GM23338 (cell line): ENCODE results near the gene DNASE1L1. TPM values are rescaled to one million over a fixed set of nuclear protein-coding genes. Genes with fewer than 3 reads are reported as not detected.

Experiments used
- ATAC-seq: fragments of 200-7000 bp; cut with Tn5 transposase; 3 replicates; pipeline ENCODE4 v1.9.1; 2020
- DNase-seq: peaks from one replicate; pipeline ENCODE4 v3.0.0-alpha.2; 2015; ENCODE audit warnings: low spot score
- H2AFZ ChIP-seq: fragments of 200-600 bp; sonication (generic); 2 replicates; pipeline ENCODE4 v1.8.0; 2016; ENCODE audit warnings: antibody characterized with exemption, mild to moderate bottlenecking, moderate library complexity
- H3F3A ChIP-seq: fragments of 200-600 bp; sonication (generic); replicated peaks from 2 replicates; pipeline ENCODE4 v1.8.0; 2017; ENCODE audit warnings: antibody characterized with exemption, mixed run types, low read depth
- H3K27ac ChIP-seq: fragments of 200-600 bp; sonication (generic); 2 replicates; pipeline ENCODE4 v1.6.1; 2016; ENCODE audit warnings: low read depth
- H3K27me3 ChIP-seq: fragments of 200-600 bp; sonication (generic); 2 replicates; pipeline ENCODE4 v1.8.0; 2016; ENCODE audit warnings: mild to moderate bottlenecking, mixed run types, moderate library complexity; ENCODE audit not compliant: insufficient read depth
- H3K36me3 ChIP-seq: fragments of 200-600 bp; sonication (generic); 2 replicates; pipeline ENCODE4 v1.8.0; 2016; ENCODE audit warnings: mild to moderate bottlenecking; ENCODE audit not compliant: insufficient read depth
- H3K4me1 ChIP-seq: fragments of 200-600 bp; sonication (generic); 2 replicates; pipeline ENCODE4 v1.8.0; 2016; ENCODE audit warnings: mild to moderate bottlenecking, moderate library complexity; ENCODE audit not compliant: insufficient read depth
- H3K4me2 ChIP-seq: fragments of 200-600 bp; sonication (generic); 2 replicates; pipeline ENCODE4 v1.7.1; 2017; ENCODE audit warnings: mixed run types
- H3K4me3 ChIP-seq: fragments of 200-600 bp; sonication (generic); 2 replicates; pipeline ENCODE4 v1.6.1; 2016; ENCODE audit warnings: mixed run types
- H3K79me2 ChIP-seq: fragments of 200-600 bp; sonication (generic); replicated peaks from 2 replicates; pipeline ENCODE4 v1.8.0; 2017; ENCODE audit warnings: mild to moderate bottlenecking; ENCODE audit not compliant: insufficient read depth
- H3K9me2 ChIP-seq: fragments of 200-600 bp; sonication (generic); 2 replicates; pipeline ENCODE4 v1.8.0; 2017; ENCODE audit not compliant: insufficient read depth
- H4K20me1 ChIP-seq: fragments of 200-600 bp; sonication (generic); replicated peaks from 2 replicates; pipeline ENCODE4 v1.8.0; 2017; ENCODE audit warnings: mild to moderate bottlenecking; ENCODE audit not compliant: insufficient read depth
- H3K27ac Mint-ChIP-seq: 2 replicates; pipeline ENCODE4 v1.8.0; 2020; ENCODE audit warnings: inconsistent platforms, mild to moderate bottlenecking, moderate library complexity, mixed read lengths
- H3K27me3 Mint-ChIP-seq: 3 replicates; pipeline ENCODE4 v1.8.0; 2022; ENCODE audit warnings: low read depth, mild to moderate bottlenecking, moderate library complexity, mixed read lengths, inconsistent platforms; ENCODE audit not compliant: insufficient read depth, poor library complexity
- H3K36me3 Mint-ChIP-seq: 3 replicates; pipeline ENCODE4 v1.8.0; 2021; ENCODE audit warnings: low read depth, mild to moderate bottlenecking, inconsistent platforms, moderate library complexity, mixed read lengths
- H3K4me1 Mint-ChIP-seq: 3 replicates; pipeline ENCODE4 v1.8.0; 2020; ENCODE audit warnings: mild to moderate bottlenecking, inconsistent platforms, mixed read lengths
- H3K4me3 Mint-ChIP-seq: 3 replicates; pipeline ENCODE4 v1.8.0; 2021; ENCODE audit warnings: moderate library complexity, mild to moderate bottlenecking, inconsistent platforms, mixed read lengths
- H3K9me3 Mint-ChIP-seq: 3 replicates; pipeline ENCODE4 v1.8.0; 2020; ENCODE audit warnings: moderate library complexity, mild to moderate bottlenecking, inconsistent platforms, mixed read lengths
- CREB1 ChIP-seq: fragments of 250-450 bp; sonication (Bioruptor Pico); IDR thresholded peaks from 2 replicates; pipeline ENCODE4 v1.5.0; 2020; ENCODE audit warnings: low read depth, mild to moderate bottlenecking, moderate library complexity
- EZH2 ChIP-seq: fragments of 200-600 bp; sonication (generic); IDR thresholded peaks from one replicate; pipeline ENCODE4 v1.8.0; 2017; ENCODE audit warnings: antibody characterized with exemption, mild to moderate bottlenecking, low read depth; ENCODE audit not compliant: unreplicated experiment
- JUNB ChIP-seq: IDR thresholded peaks from one replicate; pipeline ENCODE4 v1.6.1; 2016; ENCODE audit warnings: antibody characterized with exemption; ENCODE audit not compliant: unreplicated experiment
- NANOG ChIP-seq: IDR thresholded peaks from 2 replicates; pipeline ENCODE4 v1.6.1; 2016; ENCODE audit warnings: antibody characterized with exemption, borderline replicate concordance
- STAT1 ChIP-seq: IDR thresholded peaks from one replicate; pipeline ENCODE4 v1.6.1; 2016; ENCODE audit warnings: antibody characterized with exemption; ENCODE audit not compliant: unreplicated experiment
- polyA plus RNA-seq: library from polyadenylated mRNA; unstranded; fragments of >200 nt; fragmentation: Nextera tagmentation; extraction: Ambion mirVana; gene quantifications from 2 replicates; pipeline ENCODE4 v1.2.1, GENCODE V29; 2016
- total RNA-seq: library from RNA; depleted of rRNA; stranded (reverse); fragments of >200 nt; shearing (Covaris generic); gene quantifications from 2 replicates; pipeline ENCODE4 v1.2.3, GENCODE V29; 2014
- TF ChIP-seq, protein P1 (sequence below): fragments of 250-450 bp; sonication (Bioruptor Pico); IDR thresholded peaks from 2 replicates; pipeline ENCODE4 v1.5.0; 2020; ENCODE audit warnings: mild to moderate bottlenecking, moderate library complexity
- TF ChIP-seq, protein P2 (sequence below): IDR thresholded peaks from 2 replicates; pipeline ENCODE4 v1.6.1; 2016; ENCODE audit warnings: antibody characterized with exemption

The DNASE1L1 gene
- total and polyA plus RNA-seq, 2 experiments from 2014 or later: 3.3 to 16.1 TPM

DNA sequence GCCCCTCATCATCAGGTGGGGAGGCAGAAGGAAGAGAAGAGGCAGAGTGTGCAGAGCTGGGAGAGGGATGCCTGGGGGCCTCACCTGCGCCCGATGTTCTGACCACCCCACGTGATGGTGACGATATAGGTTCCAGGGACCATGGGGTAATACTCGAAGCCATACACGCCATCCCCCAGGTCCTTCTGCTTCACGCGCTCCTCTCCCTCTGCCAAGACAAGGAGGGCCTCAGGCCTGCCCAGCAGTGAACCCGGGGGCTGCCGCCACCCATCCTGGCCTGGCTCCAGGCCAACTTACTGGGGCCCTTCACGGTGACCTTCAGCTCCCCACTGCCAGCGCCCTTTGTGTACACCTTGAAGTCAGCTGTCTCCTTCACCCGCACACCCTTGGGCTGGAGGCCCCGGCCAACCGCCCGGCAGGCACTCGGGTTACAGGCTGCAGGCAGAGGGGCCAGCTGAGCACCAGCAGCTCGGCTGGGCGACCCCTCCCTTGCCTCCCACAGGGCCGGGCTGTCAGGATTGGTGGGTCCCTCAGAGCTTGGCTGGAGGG lies 43.9 kb downstream of the DNASE1L1 start (continued):
- TF ChIP-seq, protein P1, sequence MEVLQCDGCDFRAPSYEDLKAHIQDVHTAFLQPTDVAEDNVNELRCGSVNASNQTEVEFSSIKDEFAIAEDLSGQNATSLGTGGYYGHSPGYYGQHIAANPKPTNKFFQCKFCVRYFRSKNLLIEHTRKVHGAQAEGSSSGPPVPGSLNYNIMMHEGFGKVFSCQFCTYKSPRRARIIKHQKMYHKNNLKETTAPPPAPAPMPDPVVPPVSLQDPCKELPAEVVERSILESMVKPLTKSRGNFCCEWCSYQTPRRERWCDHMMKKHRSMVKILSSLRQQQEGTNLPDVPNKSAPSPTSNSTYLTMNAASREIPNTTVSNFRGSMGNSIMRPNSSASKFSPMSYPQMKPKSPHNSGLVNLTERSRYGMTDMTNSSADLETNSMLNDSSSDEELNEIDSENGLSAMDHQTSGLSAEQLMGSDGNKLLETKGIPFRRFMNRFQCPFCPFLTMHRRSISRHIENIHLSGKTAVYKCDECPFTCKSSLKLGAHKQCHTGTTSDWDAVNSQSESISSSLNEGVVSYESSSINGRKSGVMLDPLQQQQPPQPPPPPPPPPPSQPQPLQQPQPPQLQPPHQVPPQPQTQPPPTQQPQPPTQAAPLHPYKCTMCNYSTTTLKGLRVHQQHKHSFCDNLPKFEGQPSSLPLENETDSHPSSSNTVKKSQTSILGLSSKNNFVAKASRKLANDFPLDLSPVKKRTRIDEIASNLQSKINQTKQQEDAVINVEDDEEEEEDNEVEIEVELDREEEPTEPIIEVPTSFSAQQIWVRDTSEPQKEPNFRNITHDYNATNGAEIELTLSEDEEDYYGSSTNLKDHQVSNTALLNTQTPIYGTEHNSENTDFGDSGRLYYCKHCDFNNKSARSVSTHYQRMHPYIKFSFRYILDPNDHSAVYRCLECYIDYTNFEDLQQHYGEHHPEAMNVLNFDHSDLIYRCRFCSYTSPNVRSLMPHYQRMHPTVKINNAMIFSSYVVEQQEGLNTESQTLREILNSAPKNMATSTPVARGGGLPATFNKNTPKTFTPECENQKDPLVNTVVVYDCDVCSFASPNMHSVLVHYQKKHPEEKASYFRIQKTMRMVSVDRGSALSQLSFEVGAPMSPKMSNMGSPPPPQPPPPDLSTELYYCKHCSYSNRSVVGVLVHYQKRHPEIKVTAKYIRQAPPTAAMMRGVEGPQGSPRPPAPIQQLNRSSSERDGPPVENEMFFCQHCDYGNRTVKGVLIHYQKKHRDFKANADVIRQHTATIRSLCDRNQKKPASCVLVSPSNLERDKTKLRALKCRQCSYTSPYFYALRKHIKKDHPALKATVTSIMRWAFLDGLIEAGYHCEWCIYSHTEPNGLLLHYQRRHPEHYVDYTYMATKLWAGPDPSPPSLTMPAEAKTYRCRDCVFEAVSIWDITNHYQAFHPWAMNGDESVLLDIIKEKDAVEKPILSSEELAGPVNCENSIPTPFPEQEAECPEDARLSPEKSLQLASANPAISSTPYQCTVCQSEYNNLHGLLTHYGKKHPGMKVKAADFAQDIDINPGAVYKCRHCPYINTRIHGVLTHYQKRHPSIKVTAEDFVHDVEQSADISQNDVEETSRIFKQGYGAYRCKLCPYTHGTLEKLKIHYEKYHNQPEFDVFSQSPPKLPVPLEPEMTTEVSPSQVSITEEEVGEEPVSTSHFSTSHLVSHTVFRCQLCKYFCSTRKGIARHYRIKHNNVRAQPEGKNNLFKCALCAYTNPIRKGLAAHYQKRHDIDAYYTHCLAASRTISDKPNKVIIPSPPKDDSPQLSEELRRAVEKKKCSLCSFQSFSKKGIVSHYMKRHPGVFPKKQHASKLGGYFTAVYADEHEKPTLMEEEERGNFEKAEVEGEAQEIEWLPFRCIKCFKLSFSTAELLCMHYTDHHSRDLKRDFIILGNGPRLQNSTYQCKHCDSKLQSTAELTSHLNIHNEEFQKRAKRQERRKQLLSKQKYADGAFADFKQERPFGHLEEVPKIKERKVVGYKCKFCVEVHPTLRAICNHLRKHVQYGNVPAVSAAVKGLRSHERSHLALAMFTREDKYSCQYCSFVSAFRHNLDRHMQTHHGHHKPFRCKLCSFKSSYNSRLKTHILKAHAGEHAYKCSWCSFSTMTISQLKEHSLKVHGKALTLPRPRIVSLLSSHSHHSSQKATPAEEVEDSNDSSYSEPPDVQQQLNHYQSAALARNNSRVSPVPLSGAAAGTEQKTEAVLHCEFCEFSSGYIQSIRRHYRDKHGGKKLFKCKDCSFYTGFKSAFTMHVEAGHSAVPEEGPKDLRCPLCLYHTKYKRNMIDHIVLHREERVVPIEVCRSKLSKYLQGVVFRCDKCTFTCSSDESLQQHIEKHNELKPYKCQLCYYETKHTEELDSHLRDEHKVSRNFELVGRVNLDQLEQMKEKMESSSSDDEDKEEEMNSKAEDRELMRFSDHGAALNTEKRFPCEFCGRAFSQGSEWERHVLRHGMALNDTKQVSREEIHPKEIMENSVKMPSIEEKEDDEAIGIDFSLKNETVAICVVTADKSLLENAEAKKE: no peak
- TF ChIP-seq STAT1 (no peak), CREB1 (CRISPR knock-in tag) (no peak)

DNA sequence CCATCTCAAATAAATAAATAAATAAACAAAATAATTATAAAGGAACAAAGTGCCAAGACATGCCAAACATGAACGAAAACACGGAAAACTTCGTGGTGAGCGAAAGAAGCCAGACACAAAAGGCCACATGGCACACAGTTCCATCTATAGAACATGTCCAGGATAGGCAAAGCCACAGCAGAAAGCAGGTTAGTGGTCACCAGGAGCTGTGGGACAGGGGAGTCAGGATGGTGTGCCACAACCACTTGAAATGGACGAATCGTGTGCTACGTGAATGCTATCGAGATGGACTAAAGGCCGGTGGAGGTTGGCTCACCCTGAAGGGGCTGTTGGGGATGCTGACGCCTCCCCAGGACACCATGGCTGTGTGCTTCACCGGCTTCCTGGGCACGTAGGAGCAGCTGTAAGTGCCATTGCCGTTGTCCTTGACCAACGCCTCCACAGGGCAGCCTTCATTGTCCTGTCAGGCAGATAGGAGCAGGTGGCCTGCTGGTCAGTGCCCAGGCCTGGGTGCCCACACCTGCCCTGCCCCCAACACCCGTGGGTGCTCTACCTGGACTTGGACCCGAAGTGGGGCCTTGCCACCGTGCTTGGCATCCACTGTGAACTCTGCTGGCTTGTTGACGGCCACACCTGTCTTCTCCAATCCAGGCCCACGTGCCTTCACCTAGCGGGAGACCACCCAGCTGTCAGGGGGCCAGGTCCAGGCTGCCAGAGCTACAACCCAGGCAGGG lies 45.2 kb downstream of the DNASE1L1 start:
- no peak overlapping the region for H3K27ac ChIP-seq
- H3K4me3 ChIP-seq: no peak overlapping the region
- ATAC-seq: no peak
- no peaks in the 10 kb centered on the region for H3K27me3 ChIP-seq
- H3K4me2 ChIP-seq: no peak overlapping the region
- Mint-ChIP-seq H3K36me3 (peaks cover 84% of the 10 kb centered on the region), H3K27me3 (peaks cover 20% of the 10 kb centered on the region), H3K27ac (no peak overlapping the region), H3K9me3 (no peaks in the 10 kb centered on the region), H3K4me3 (no peak overlapping the region), H3K4me1 (no peaks in the 10 kb centered on the region; the same call in 2 of the 3 replicates)
- H3K36me3 ChIP-seq: peaks cover 14% of the 10 kb centered on the region
- no peaks in the 10 kb centered on the region for H3K4me1 ChIP-seq
- no peak for DNase-seq
- 0 out of 2 replicates have a peak, but pooled peaks cover 4% of the 10 kb centered on the region for H3F3A ChIP-seq
- H3K9me2 ChIP-seq: no peaks in the 10 kb centered on the region
- H3K79me2 ChIP-seq: peaks cover 37% of the 10 kb centered on the region
- H2AFZ ChIP-seq: no peak overlapping the region
- peaks cover 6% of the 10 kb centered on the region for H4K20me1 ChIP-seq
- TF ChIP-seq STAT1 (no peak), EZH2 (no peak), JUNB (no peak), NANOG (no peak), CREB1 (CRISPR knock-in tag) (no peak)
- TF ChIP-seq, protein P2, sequence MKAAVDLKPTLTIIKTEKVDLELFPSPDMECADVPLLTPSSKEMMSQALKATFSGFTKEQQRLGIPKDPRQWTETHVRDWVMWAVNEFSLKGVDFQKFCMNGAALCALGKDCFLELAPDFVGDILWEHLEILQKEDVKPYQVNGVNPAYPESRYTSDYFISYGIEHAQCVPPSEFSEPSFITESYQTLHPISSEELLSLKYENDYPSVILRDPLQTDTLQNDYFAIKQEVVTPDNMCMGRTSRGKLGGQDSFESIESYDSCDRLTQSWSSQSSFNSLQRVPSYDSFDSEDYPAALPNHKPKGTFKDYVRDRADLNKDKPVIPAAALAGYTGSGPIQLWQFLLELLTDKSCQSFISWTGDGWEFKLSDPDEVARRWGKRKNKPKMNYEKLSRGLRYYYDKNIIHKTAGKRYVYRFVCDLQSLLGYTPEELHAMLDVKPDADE: no peak
- TF ChIP-seq, protein P1: no peak
